ENCODE data around the gene KCNH6.

The KCNH6 gene

GRCh38 chr17:63579633-63580032 lies 56.5 kb downstream of the KCNH6 start:
- no peak for ATAC-seq
- no peak for TF ChIP-seq ZNF70 (CRISPR knock-in tag; IDR thresholded peaks at IDR 0.05)
- no peak for TF ChIP-seq CREB5 (CRISPR knock-in tag; IDR thresholded peaks at IDR 0.05; ENCODE audit: low read depth)
- TF ChIP-seq, protein P1, sequence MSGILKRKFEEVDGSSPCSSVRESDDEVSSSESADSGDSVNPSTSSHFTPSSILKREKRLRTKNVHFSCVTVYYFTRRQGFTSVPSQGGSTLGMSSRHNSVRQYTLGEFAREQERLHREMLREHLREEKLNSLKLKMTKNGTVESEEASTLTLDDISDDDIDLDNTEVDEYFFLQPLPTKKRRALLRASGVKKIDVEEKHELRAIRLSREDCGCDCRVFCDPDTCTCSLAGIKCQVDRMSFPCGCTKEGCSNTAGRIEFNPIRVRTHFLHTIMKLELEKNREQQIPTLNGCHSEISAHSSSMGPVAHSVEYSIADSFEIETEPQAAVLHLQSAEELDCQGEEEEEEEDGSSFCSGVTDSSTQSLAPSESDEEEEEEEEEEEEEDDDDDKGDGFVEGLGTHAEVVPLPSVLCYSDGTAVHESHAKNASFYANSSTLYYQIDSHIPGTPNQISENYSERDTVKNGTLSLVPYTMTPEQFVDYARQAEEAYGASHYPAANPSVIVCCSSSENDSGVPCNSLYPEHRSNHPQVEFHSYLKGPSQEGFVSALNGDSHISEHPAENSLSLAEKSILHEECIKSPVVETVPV (CRISPR knock-in tag; IDR thresholded peaks at IDR 0.05), result no peak
- TF ChIP-seq, protein P2, sequence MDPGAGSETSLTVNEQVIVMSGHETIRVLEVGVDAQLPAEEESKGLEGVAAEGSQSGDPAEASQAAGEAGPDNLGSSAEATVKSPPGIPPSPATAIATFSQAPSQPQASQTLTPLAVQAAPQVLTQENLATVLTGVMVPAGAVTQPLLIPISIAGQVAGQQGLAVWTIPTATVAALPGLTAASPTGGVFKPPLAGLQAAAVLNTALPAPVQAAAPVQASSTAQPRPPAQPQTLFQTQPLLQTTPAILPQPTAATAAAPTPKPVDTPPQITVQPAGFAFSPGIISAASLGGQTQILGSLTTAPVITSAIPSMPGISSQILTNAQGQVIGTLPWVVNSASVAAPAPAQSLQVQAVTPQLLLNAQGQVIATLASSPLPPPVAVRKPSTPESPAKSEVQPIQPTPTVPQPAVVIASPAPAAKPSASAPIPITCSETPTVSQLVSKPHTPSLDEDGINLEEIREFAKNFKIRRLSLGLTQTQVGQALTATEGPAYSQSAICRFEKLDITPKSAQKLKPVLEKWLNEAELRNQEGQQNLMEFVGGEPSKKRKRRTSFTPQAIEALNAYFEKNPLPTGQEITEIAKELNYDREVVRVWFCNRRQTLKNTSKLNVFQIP (CRISPR knock-in tag; IDR thresholded peaks at IDR 0.05; ENCODE audit: borderline replicate concordance, low read depth), result no peak
- no peak for TF ChIP-seq TCF4 (CRISPR knock-in tag; IDR thresholded peaks at IDR 0.05; ENCODE audit: borderline replicate concordance)

DNA sequence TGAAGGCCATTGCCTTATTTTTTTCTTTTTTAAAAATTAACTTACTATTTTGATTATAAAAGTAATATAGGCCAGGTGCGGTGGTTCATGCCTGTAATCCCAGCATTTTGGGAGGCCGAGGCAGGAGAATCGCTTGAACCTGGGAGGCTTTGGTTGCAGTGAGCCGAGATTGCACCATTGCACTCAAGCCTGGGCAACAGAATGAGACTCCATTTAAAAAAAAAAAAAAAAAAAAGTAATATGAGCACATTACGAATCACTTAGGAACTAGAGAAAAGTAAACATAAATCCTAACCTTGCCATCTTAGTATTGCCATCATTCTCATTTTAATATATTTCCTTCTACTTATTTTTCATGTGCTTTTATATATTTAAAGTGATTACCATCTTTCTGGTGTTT lies 64.6 kb downstream of the KCNH6 start:
- TF ChIP-seq, protein P1 (CRISPR knock-in tag; IDR thresholded peaks at IDR 0.05), result no peak
- TF ChIP-seq, protein P3, sequence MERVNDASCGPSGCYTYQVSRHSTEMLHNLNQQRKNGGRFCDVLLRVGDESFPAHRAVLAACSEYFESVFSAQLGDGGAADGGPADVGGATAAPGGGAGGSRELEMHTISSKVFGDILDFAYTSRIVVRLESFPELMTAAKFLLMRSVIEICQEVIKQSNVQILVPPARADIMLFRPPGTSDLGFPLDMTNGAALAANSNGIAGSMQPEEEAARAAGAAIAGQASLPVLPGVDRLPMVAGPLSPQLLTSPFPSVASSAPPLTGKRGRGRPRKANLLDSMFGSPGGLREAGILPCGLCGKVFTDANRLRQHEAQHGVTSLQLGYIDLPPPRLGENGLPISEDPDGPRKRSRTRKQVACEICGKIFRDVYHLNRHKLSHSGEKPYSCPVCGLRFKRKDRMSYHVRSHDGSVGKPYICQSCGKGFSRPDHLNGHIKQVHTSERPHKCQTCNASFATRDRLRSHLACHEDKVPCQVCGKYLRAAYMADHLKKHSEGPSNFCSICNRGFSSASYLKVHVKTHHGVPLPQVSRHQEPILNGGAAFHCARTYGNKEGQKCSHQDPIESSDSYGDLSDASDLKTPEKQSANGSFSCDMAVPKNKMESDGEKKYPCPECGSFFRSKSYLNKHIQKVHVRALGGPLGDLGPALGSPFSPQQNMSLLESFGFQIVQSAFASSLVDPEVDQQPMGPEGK (CRISPR knock-in tag; IDR thresholded peaks at IDR 0.05; ENCODE audit: borderline replicate concordance), result no peak
- ATAC-seq, result no peak

DNA sequence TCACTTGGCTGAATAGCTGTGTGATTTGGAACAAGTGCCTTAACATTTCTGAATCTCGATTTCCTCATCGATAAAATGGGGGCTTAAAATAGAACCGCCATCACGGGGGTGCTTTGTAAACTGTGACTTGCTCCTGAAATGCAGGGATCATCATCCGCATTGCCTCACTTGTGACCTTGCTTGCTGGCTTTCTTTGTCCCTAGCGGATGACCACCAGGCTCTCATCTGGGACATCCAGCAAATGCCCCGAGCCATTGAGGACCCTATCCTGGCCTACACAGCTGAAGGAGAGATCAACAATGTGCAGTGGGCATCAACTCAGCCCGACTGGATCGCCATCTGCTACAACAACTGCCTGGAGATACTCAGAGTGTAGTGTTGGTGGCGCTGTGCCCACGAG lies 65.6 kb downstream of the KCNH6 start:
- TF ChIP-seq, protein P1 (CRISPR knock-in tag; IDR thresholded peaks at IDR 0.05), result no peak
- ATAC-seq, result no peak

DNA sequence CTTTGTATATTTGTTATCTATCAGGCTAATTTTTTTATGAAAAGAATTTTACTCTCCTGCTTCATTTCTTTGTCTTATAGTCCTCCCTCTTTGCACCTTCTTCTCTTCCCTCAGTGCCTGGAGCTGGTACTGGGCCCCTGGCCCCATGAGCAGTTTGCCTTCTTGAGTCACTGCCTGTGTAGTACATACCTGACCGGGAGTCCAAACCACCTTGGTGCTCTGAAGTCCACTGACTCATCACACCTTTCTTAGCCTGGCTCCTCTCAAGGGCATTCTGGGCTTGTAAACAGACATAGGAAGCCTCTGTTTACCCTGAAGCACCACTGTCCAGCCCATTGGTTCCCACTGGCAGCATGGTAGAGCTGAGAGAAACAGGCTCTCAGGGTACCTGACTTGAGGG lies 66.5 kb downstream of the KCNH6 start:
- no peak for ATAC-seq
- TF ChIP-seq ZNF70 (CRISPR knock-in tag; IDR thresholded peaks at IDR 0.05), result no peak
- no peak for TF ChIP-seq SNAI2 (CRISPR knock-in tag; IDR thresholded peaks at IDR 0.05)
- no peak for TF ChIP-seq ZFP30 (CRISPR knock-in tag; IDR thresholded peaks at IDR 0.05)
- no peak for TF ChIP-seq GLIS3 (CRISPR knock-in tag; IDR thresholded peaks at IDR 0.05)
- TF ChIP-seq ISL1 (CRISPR knock-in tag; IDR thresholded peaks at IDR 0.05), result no peak
- TF ChIP-seq, protein P3 (CRISPR knock-in tag; IDR thresholded peaks at IDR 0.05; ENCODE audit: borderline replicate concordance), result no peak
- no peak for TF ChIP-seq PPARA (CRISPR knock-in tag; IDR thresholded peaks at IDR 0.05; ENCODE audit: borderline replicate concordance)

DNA sequence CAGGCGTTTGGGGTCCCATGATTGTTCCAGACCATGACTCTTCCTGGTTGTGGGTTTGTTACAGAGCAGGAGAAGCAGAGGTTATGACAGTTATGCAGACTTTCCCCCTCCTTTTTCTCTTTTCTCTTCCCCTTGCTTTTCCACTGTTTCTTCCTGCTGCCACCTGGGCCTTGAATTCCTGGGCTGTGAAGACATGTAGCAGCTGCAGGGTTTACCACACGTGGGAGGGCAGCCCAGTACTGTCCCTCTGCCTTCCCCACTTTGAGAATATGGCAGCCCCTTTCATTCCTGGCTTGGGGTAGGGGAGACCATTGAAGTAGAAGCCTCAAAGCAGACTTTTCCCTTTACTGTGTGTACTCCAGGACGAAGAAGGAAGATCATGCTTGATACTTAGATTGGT lies 69.6 kb downstream of the KCNH6 start:
- no peak for ATAC-seq
- TF ChIP-seq, protein P4, sequence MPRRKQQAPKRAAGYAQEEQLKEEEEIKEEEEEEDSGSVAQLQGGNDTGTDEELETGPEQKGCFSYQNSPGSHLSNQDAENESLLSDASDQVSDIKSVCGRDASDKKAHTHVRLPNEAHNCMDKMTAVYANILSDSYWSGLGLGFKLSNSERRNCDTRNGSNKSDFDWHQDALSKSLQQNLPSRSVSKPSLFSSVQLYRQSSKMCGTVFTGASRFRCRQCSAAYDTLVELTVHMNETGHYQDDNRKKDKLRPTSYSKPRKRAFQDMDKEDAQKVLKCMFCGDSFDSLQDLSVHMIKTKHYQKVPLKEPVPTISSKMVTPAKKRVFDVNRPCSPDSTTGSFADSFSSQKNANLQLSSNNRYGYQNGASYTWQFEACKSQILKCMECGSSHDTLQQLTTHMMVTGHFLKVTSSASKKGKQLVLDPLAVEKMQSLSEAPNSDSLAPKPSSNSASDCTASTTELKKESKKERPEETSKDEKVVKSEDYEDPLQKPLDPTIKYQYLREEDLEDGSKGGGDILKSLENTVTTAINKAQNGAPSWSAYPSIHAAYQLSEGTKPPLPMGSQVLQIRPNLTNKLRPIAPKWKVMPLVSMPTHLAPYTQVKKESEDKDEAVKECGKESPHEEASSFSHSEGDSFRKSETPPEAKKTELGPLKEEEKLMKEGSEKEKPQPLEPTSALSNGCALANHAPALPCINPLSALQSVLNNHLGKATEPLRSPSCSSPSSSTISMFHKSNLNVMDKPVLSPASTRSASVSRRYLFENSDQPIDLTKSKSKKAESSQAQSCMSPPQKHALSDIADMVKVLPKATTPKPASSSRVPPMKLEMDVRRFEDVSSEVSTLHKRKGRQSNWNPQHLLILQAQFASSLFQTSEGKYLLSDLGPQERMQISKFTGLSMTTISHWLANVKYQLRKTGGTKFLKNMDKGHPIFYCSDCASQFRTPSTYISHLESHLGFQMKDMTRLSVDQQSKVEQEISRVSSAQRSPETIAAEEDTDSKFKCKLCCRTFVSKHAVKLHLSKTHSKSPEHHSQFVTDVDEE (CRISPR knock-in tag; IDR thresholded peaks at IDR 0.05), result no peak
- TF ChIP-seq ZNF565 (CRISPR knock-in tag; conservative IDR thresholded peaks at IDR 0.05; ENCODE audit: low read depth), result no peak
- TF ChIP-seq ZC3H10 (CRISPR knock-in tag; IDR thresholded peaks at IDR 0.05), result no peak
- TF ChIP-seq OSR1 (CRISPR knock-in tag; IDR thresholded peaks at IDR 0.05), result no peak
- no peak for TF ChIP-seq RARB (CRISPR knock-in tag; IDR thresholded peaks at IDR 0.05)

Measured in SK-N-SH treated with all-trans-retinoic acid at 6 μM for 48 hours (cell line).